ENCODE results near the gene KAT6B.

Gene KAT6B

DNA sequence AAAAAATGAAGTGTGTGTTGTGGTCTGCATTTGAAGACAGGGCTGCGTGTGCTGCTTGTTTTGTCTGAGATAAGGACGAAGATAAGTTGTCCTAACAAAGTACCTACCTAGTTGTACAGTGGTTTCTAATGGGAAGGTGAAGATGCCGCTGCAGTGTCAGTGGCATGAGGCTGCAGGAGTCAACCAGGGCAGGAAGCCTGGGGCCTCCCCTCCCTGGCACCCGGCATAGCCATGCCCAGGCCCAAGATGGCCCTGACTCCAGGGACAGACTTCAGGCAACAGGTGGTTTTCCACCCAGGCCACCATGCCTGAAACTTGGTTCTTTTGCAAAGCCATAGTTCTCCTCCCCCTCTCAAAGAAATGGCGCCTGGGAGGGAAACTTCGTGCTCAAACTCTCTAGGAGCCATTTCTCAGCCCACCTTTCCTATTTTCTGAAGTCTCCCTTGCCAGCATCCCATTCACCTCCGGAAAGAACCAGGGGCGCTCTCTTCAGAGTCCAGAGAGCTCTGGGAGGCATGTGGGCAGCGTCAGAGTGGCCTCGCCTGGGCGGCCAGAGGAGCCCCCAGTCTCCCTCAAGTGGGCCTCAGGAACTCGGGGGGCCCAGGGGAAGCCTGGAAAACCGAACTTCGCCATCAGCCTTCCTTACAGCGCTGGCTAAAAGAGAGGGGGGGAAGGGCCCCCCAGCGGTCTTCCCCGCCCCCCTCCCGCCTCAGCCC lies 2.1 kb upstream of the KAT6B start:
- peak; percentile 17 for DNase-seq

DNA sequence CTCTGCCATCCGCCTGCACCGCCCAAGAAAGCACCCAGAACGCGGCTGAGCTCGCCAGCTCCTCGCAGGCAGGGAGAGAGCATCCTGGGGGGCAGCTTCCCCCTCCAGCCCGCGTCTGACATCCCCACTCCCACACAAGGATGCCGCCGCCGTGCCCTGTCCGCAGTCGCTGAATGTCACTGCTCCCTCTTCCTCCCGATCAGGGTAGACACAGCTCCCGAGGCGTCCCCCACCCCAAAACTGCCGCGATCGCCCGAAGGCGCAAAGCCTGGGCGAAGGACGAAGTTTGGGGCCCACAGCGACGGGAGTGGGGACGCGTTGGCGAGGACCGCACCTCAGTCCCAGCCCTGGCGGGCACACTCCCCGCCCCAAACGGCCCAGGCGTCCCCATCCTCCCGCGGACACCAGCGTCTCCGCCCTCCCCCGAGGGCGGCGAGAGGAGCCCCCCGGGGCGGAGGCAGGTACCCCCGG lies 1.5 kb upstream of the KAT6B start:
- peak; percentile 45 for DNase-seq

DNA sequence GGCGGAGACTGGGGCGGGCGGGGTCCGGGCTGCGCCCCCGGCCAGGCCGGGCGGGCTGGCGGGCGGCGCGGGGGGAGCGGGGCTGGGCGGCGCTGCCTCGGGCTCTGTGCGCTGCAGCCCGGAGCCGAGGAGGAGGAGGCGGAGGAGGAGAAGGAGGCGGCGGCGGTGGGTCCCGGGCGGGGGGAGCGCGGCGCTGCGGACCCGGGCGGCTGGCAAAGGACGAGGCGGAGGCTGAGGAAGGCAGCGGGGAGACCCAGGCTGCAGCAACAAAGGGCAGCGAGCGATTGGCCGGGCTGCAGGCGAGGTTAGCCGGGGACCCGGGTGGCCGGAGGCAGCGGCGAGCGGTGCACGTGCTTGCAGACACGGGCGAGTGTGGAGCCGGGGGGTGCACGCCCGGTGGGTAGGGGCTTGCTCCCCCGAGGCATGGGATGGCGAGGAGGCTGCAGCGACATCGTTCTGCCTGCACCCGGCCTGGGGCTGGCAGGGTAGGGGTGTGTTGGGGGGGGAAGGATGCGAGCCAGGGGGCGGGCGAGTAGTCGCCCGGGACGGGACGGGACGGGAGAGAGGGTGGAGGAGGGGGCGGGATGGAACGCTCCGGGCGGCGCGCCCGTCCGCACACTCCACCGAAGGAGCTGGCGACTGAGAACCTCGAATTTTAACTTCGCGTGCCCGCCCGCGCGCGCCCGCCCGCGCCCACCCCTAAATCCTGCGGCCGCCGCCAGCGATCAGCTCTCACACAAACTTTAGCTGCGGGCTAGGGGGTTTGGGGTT lies 844 bp upstream of the KAT6B start:
- peak; percentile 45 for DNase-seq

DNA sequence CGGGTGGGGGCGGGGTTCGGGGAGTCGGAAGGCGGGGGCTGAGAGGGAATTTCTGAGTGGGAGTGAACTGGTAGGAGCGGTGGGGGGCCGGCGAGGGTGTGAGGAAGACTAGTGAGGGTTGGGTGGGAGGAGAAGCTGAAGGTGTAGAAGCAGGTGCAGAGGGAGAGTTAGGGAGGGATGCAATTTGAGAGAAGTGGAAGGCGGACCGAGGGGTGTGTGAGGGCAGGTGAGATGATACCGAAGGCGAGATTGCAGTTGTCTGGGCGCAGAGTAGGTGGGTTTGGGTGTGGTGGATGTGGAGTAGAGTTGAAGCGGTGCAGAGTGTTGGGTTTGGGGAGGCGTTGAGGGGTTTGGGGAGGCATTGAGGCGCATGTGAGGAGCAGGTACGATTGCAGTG lies 643 bp downstream of the KAT6B start:
- no peak for DNase-seq

DNA sequence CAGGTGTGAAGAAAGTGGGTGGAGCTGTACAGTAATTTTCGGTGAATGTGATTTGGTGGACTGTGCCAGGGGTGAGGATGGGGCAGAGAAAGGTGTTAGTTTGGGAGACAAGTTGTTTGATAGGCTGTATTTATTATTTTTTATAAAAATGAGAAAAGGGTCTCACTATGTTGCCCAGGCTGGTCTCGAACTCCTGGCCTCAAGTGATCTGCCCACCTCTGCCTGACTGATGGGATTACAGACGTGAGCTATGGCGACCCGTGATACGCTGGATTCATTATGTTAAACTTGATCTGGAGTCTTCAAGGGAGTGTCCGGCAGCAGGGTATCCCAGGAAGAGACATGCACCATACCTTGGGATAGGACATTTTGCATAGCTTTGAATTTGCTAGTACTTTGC lies 1.3 kb downstream of the KAT6B start:
- DNase-seq = no peak

DNA sequence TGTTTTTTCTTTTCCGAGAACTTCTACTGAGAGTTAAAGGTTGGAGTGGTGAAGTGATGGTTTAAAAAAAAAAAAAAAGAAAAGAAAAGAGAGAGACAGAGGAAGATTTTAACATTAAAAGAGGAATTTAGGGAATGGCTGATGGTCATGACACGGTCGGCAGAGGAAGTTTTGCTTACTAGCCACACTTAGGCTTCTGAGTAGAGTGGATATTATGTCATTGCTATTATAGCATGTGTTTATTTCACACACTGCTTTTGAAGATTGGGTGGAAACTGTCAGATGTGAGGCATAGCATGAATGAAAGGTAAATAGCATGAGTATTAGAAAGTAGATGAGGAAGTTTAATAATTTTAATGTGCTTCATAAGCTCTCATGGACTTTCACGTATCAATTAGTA lies 2.5 kb downstream of the KAT6B start:
- no peak for DNase-seq

DNA sequence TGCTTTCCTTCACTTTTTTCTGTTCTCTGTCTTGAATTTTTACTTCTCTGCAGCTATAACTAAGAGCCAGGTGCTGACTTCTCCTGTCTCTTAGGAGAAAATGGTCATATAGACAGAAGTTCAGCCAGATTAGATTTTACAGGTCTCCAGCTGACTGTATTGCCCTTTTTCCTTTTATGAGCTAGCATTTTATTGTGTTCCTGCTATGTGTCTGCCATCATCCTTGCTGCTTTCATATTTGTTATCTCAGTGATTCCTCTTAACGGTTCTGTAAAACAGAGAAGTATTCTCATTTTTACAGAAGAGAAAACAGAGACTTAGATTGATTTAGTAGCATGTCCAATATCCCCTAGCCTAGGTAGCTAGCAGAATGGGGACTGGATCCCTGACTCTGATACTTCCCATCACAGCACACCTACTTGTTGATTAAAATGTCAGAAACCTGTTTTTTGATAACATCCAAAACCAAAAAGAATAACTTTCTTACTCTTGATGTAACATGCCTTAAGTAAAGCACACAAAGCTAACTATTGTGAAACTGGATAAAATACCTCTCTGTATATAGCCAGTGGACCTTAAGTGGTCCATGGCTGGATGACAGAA lies 5.2 kb downstream of the KAT6B start:
- DNase-seq = no peak

DNA sequence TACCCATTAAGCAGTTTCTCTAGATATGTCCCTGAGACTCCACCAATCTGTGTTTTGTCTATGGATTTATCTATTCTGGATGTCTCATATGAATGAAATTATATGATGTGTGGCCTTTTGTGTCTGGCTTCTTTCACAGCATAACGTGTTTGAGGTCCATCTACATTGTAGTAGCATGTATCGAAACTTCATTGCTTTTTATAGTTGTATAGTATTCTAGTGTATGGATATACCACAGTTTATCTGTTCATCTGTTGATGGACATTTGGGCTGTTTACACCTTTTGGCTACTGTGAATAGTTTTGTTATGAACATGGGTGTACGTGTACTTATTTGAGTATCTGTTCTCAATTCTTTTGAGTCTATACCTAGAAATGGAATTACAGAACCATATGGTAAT lies 9.6 kb downstream of the KAT6B start:
- DNase-seq = no peak

DNA sequence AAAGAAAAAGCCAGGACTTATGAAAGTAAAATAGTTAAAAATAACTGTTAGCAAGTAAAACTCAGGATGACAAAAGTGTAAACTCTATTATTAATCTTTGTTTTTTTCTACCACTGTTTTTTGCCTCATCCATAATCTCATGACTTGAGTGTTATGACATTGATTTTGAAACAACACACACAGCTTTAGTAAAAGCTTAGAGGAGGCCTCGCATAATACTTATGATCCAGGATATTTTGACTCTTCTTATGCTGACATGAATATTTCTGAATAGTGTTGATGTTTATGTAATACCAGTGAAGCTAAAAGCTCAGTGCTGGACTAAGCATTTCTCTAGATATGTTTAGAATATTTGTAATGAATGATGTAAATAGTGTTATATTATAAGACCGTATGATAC lies 10.5 kb downstream of the KAT6B start:
- no peak for DNase-seq

DNA sequence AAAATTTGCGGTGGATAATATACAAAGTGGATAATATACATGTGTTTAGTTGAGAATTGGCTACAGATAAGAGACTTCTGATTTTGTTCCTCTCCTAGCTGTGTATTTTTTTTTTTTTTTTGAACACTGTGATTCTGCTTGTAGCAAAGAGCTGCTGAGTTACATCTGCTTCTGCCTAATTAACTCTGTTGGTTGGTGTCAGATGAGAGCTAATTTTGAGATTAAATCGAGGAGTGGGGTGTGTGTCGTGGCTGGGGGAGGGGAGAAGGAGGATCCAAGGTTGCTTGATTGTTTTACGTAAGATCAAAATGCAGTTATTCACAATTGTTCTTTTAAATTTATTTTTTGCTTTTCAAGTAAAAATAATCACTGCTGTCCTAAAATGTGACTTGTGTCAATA lies 11.3 kb downstream of the KAT6B start:
- no peak for DNase-seq

DNA sequence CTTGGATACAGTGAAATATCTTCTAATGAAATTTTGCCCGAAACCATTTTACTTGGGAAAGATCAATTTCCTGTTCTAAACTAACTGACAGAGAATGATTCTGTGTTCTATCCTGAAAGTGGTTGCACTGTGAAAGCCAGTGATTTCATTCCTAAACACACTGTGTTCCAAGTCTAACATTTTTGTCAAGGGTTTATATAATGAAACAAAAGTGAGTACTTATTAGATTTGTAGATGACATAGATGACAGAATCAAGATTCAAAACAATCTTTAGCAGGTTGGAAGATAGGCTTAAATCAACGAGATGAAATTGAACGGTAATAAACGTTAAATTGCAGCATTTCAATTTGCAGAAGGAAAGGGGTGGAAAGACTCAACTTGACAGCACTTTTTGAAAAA lies 13.3 kb downstream of the KAT6B start:
- no peak for DNase-seq

DNA sequence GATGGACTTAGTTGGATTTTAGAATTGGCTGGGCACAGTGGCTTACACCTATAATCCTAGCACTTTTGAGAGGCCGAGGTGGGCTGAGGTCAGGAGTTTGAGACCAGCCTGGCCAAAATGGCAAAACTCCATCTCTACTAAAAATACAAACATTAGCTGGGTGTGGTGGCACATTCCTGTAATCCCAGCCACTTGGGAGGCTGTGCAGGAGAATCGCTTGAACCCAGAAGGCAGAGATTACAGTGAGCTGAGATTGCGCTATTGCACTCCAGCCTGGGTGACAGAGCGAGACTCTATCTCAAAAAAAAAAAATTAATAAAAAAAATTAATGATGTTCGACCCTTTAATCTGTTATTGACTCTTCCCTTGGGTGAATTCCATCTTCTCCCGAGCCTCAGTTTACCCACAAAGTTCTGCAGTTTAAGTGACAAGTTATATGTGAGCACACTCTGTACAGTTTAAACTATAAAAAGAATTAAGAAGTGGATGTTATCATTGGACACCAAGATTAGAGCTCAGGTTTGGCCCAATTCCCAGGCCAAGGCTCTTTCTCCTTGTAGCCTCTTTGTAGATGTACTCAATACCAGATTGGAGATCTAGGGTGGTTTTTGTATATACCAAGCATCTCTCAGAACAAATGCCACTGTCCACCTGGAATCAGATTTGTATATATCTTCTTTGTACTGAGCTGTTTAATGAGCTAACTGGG lies 15.0 kb downstream of the KAT6B start:
- DNase-seq = no peak

DNA sequence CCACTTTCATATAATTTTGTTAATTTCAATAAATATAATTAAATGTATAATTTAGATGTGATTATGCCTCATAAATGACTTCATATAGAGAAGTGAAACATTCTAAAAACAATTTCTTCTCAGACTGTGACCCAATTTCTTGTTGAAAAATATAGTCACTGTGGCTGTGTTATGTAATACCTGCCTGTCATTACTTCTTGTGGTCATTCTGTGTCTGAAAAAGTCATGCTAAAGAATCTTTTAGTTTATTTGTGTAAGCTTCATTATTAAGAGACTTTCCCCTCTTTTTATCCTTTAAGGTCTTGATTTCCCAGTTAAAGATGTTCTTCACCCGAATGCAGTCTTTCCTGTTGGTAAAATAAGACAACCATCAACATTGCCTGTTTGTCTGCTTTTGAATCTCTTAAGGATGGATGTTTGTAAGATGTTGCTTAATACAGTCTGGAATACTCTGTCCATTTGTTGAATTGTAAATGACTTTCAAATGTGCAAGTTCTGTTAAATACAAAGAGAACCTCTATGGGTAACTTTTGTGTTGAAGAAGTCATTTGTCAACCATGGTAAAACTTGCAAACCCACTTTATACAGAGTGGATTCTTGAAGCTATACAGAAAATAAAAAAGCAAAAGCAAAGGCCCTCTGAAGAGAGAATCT lies 16.0 kb downstream of the KAT6B start:
- no peak for DNase-seq

DNA sequence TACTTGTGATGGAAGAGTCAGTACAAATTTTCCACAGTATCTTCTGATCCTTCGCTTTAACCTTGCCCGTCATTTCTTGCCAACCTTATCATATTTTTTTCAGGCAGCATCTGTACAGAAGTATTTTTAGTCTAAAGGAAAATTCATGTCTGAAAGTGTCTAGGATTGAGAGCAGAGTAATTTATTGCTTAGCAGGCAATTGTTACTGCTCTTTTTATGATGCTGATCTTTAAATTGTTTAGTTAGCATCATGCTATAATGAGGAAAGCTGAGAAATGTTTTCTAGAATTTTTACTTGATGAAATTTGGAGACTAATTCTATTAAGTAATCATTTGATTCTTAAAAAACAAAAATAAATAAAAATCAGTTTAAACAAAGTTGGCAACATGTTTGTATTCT lies 20.6 kb downstream of the KAT6B start:
- DNase-seq = no peak

DNA sequence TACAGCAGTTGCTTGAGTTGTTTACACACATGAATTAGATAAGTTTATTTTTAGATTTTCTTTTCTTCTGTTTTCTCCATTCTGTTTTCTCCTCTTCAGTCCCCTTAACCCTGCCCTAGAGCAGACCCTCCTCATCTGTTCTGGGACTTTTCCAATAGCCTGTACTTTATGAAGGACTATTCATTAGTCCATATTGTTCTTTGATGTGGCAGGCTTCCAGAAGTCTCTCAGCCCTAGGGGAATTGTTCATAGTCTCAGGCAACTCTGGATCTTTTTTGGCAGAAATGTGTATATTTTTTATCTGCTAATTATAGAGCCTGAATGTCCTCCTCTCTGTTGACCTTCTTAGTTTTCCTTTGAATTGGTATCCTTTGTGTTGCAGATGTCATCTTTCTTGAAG lies 25.4 kb downstream of the KAT6B start:
- no peak for DNase-seq

DNA sequence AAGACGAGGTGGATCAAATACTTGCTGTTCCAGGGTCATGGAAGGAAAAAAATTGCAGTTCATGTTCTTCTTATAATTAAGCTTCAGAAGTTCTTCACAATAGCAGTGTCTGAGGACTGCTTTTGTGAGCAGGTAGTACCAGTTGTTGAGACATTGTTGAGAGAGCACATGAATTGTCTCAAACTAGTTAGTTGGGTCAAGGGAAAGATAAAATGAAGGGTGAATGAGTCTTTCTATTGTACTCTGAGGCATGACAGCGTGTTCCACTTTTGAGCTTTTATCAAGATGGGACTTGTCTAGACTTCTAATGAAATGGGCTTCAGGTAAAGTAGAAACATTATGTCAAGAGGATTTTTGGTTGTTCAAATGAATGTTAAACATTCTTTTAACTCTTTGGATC lies 26.0 kb downstream of the KAT6B start:
- DNase-seq = no peak

DNA sequence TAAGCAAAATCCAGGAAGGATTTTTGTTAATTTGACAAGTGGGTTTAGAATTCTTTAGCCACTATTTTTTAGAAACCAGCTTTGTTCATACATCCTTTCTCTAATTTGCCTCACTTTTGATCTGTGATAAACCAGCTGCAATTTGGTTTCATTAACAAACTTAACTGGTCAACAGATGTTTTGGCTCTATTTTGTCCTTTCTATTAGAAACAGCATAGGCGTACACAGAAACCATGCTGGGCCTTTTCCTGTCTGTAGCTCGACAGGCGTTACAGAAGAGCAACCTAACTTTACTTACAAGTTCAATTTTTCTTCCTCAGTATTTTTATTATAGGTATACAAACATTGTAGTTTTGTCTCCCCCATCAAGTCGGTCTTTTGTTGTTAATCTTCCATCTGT lies 28.2 kb downstream of the KAT6B start:
- DNase-seq = no peak

DNA sequence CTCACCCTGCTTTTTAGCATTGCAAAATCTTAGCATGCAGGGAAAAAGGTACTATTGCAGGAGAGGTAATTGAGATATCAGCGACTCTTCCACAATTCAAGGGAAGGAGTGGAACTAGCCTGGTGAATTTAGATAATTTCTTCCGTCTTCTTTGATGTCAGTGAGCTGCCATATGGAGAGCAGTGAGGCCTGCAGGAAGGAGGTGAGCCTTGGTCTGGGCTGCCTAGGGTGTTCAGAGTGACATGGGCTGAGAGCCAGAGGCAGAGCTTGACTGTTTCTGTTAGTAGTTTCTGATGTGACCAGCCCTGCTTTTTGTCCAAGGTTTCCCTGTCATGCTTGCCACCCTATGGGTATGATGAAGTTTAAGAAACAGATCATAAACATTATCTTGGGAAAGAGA lies 28.6 kb downstream of the KAT6B start:
- no peak for DNase-seq

DNA sequence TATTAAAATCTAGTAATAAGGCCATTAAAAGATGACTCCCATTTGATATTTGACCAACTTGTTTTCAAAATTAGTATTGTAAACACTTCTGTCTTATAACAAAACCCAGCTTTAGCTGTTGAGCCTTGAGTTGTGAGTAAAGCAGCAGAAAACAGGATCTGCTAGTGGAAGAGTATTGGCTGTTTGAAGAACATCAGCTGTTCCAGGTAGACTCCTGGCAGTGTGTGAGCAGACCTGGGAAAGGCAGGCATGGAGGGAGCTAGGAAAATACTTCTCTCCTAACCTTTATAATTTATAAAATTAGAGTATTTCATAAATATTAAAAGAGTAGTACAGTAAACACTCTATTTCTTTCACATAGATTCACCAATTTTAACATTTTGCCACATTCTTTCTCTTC lies 29.0 kb downstream of the KAT6B start:
- no peak for DNase-seq

DNA sequence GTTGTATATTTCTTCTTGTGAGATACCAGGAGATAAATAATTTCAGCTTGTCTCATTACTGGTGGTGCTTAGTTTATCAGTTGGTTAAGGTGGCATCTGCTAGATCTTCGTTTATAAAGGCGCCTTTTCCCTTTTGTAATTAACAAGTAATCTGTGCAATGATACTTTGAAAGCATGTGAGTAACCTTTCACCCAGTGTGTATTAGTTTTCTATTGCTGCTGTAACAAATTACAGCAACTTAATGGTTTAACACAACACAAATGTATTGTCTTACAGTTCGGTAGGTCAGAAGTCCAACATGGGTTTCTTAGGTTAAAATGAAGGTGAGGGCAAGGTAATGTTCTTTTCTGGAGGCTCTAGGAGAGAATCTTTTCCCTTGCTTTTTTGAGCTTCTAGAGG lies 30.5 kb downstream of the KAT6B start:
- no peak for DNase-seq

DNA sequence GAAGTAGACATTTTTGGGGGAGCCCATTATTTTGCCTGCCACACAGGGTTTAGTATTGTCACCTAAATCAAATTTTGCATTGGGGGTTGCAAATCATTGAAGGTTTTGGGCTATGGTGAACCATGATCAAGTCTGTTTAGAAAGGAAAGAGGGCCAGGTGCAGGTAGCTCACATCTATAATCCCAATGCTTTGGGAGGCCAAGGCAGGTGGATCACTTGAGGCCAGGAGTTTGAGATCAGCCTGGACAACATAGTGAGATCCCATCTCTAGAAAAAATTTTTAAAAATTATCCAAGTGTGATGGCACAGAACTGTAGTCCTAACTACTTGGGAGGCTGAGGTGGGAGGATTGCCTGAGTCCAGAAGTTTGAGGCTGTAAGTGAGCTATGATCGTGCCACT lies 31.2 kb downstream of the KAT6B start:
- DNase-seq = no peak

DNA sequence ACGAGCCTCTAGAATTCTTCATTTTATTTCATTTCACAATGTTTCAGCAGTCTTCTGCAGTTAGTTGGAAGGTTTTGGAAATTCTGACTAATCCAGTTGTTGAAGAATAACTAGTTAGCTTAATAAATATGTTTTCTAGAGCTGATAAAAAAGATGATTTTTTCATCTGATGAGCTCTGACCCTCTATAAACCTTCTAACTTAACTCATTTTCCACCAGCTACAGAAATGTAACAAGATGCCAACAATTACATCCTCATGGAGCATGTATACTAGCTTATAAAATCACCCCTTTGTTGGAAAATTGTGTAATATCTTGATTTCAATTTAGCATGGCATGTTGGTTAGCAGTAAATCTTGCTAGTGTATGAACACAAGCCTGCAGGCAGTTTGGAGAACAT lies 33.1 kb downstream of the KAT6B start:
- no peak for DNase-seq

DNA sequence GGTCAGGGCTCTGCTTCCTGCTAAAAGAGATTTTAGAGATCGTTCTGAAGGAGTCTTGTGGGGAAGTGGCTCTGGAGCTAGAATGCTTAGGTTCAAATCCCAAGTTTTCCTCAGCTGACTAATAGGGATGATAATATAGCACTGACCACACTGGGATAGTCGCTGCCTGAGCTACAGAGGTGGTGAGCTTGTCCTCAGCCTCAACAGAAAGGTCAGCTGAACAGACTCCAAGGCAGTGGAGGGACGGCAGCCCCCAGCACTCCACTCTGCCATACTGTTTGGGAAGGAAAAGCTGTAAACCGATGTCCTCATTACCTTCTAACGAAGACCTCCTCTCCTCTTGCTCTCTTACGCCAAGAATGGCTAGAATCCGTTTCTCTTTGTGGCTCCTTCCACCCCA lies 36.2 kb downstream of the KAT6B start:
- no peak for DNase-seq

Data from stimulated activated CD4-positive, alpha-beta T cell treated with anti-CD3 and anti-CD28 coated beads, Interleukin-4, amount 100 ng/mL, for 24 hours (primary cell).